Measurements from ENCODE around the gene REEP1. TPM values are rescaled to one million over a fixed set of nuclear protein-coding genes. Genes with fewer than 3 reads are reported as not detected.

The REEP1 gene
- total RNA-seq, 2 experiments from 2014 or later, result 0.20 to 0.25 TPM

GRCh38 chr2:86175828-86176227, 161.6 kb downstream of the REEP1 start:
- no peak overlapping the region for H3K4me3 Mint-ChIP-seq
- DNase-seq, result no peak
- H3K36me3 Mint-ChIP-seq, result peaks cover 29% of the 10 kb centered on the region
- no peaks in the 10 kb centered on the region for H3K27me3 Mint-ChIP-seq
- no peak overlapping the region for H3K27ac Mint-ChIP-seq
- no peaks in the 10 kb centered on the region for H3K9me3 Mint-ChIP-seq
- H3K4me1 Mint-ChIP-seq, result peaks cover 21% of the 10 kb centered on the region

- Mint-ChIP-seq H3K27ac (no peak overlapping the region), H3K4me3 (no peak overlapping the region), H3K4me1 (peaks cover 21% of the 10 kb centered on the region), H3K36me3 (peaks cover 31% of the 10 kb centered on the region), H3K27me3 (no peaks in the 10 kb centered on the region), H3K9me3 (no peaks in the 10 kb centered on the region)
- DNase-seq, result no peak
Observed at GRCh38 chr2:86174445-86174844, 163.0 kb downstream of the REEP1 start.

- H3K36me3 Mint-ChIP-seq, result peaks cover 35% of the 10 kb centered on the region
- DNase-seq, result no peak
- no peak overlapping the region for H3K27ac Mint-ChIP-seq
Observed at GRCh38 chr2:86172610-86173009, 164.8 kb downstream of the REEP1 start.

GRCh38 chr2:86171295-86171694, 166.1 kb downstream of the REEP1 start:
- no peak for DNase-seq
- Mint-ChIP-seq H3K27me3 (no peaks in the 10 kb centered on the region), H3K9me3 (no peaks in the 10 kb centered on the region), H3K4me1 (peaks cover 18% of the 10 kb centered on the region), H3K27ac (no peak overlapping the region), H3K36me3 (peaks cover 29% of the 10 kb centered on the region), H3K4me3 (no peak overlapping the region)

More at GRCh38 chr2:86172610-86173009, 164.8 kb downstream of the REEP1 start:
- Mint-ChIP-seq H3K9me3 (no peaks in the 10 kb centered on the region), H3K4me1 (peaks cover 21% of the 10 kb centered on the region), H3K27me3 (no peaks in the 10 kb centered on the region), H3K4me3 (no peak overlapping the region)

- Mint-ChIP-seq H3K27ac (no peak overlapping the region), H3K27me3 (no peaks in the 10 kb centered on the region), H3K4me1 (peaks cover 12% of the 10 kb centered on the region), H3K36me3 (peaks cover 26% of the 10 kb centered on the region), H3K4me3 (no peak overlapping the region), H3K9me3 (no peaks in the 10 kb centered on the region)
- no peak for DNase-seq
Observed at GRCh38 chr2:86170449-86170848, 167.0 kb downstream of the REEP1 start.

Other genes starting within 250 kb of the REEP1 start
- 10 to 100 TPM; 56.0 to 56.6 TPM for gene POLR1A, start 231.7 kb downstream of the REEP1 start, total RNA-seq
- gene PTCD3, start 231.4 kb downstream of the REEP1 start, total RNA-seq, result 100 to 1,000 TPM; 161 to 162 TPM
- gene IMMT, start 142.2 kb downstream of the REEP1 start, total RNA-seq, result 100 to 1,000 TPM; 154 to 163 TPM
- gene MRPL35, start 138.2 kb downstream of the REEP1 start, total RNA-seq, result 100 to 1,000 TPM in 1 of 2 experiments, 10 to 100 TPM in 1; 93.9 to 105 TPM
- gene KDM3A, start 103.7 kb upstream of the REEP1 start, total RNA-seq, result 10 to 100 TPM; 55.5 to 57.3 TPM
- gene CHMP3, start 225.8 kb upstream of the REEP1 start, total RNA-seq, result 10 to 100 TPM; 40.5 to 42.6 TPM